ENCODE data around the gene SCAF4. TPM values are rescaled to one million over a fixed set of nuclear protein-coding genes. Genes with fewer than 3 reads are reported as not detected.

SCAF4 gene
- total RNA-seq, 2 experiments from 2014 or later: 25.9 to 87.3 TPM

GRCh38 chr21:31732597-31733550 is 956 bp upstream of the SCAF4 start:
- intact Hi-C loops (cut with micrococcal nuclease; ENCODE audit: unreplicated experiment): loop anchor here (1.0 to 10.0 kb wide), 5 partner anchors 39 to 879 kb away; partner anchors contain the start of genes CFAP298, MIS18A and SOD1
- peaks cover 57% of the 10 kb centered on the region for H3K79me2 ChIP-seq (ENCODE audit: insufficient read depth, low read depth, low read length)
- peak overlapping the region; percentile 87 for H3K4me2 ChIP-seq (ENCODE audit: low read length)
- BruUV-seq (replicated peaks): TSS peak; percentile 84
- peak overlapping the region; percentile 76; the same call in 1 of the 2 replicates for H2AFZ ChIP-seq (ENCODE audit: low read length)
- CTCF ChIA-PET (ENCODE audit: unreplicated experiment): interaction anchor here (1.0 kb wide), 1 partner anchor 39 kb away, joined by 3 read pairs; no protein-coding TSS in a partner anchor
- peaks cover 29% of the 10 kb centered on the region for H3K36me3 ChIP-seq (ENCODE audit: insufficient read depth, low read length)
- H3K9me3 ChIP-seq (ENCODE audit: low read length): no peaks in the 10 kb centered on the region
- H3K4me1 ChIP-seq (ENCODE audit: insufficient read depth, low read length, poor library complexity, severe bottlenecking): peaks cover 55% of the 10 kb centered on the region
- H3K4me3 ChIP-seq (ENCODE audit: low read depth, low read length, poor library complexity, severe bottlenecking): peak overlapping the region; percentile 85
- no peaks in the 10 kb centered on the region for H3K9me2 ChIP-seq (ENCODE audit: insufficient read depth, low read length)
- TF ChIP-seq CTCF (conservative IDR thresholded peaks at IDR 0.05; ENCODE audit: low read length) (no peak), EZH2phosphoT487 (IDR thresholded peaks at IDR 0.05; ENCODE audit: borderline replicate concordance, low read depth, low read length) (no peak)
- POLR2A ChIA-PET: interaction anchor here (0.6 to 4.6 kb wide), 4 partner anchors 10 to 1583 kb away, joined by 3 to 42 read pairs (median 4); no protein-coding TSS in a partner anchor
- peak overlapping the region; percentile 90 for H3K27ac ChIP-seq (ENCODE audit: low read depth, low read length, poor library complexity, severe bottlenecking)
- DNase-seq (ENCODE audit: low spot score): peak; percentile 60
- peaks cover 32% of the 10 kb centered on the region for H4K20me1 ChIP-seq (ENCODE audit: insufficient read depth, low read length)

- TF ChIP-seq CTCF (conservative IDR thresholded peaks at IDR 0.05; ENCODE audit: low read length) (peak; percentile 49), EZH2phosphoT487 (IDR thresholded peaks at IDR 0.05; ENCODE audit: borderline replicate concordance, low read depth, low read length) (no peak)
- Histone ChIP-seq H3K4me3 (ENCODE audit: low read depth, low read length, poor library complexity, severe bottlenecking) (peak overlapping the region; percentile 85), H3K4me2 (ENCODE audit: low read length) (peak overlapping the region; percentile 87), H3K4me1 (ENCODE audit: insufficient read depth, low read length, poor library complexity, severe bottlenecking) (peaks cover 55% of the 10 kb centered on the region), H3K9me3 (ENCODE audit: low read length) (peaks cover 5% of the 10 kb centered on the region; the same call in 1 of the 2 replicates), H3K9me2 (ENCODE audit: insufficient read depth, low read length) (no peaks in the 10 kb centered on the region), H2AFZ (ENCODE audit: low read length) (no peak overlapping the region; the same call in 1 of the 2 replicates), H3K36me3 (ENCODE audit: insufficient read depth, low read length) (peaks cover 45% of the 10 kb centered on the region), H4K20me1 (ENCODE audit: insufficient read depth, low read length) (peaks cover 37% of the 10 kb centered on the region), H3K27ac (ENCODE audit: low read depth, low read length, poor library complexity, severe bottlenecking) (peak overlapping the region; percentile 90), H3K79me2 (ENCODE audit: insufficient read depth, low read depth, low read length) (peaks cover 73% of the 10 kb centered on the region)
- ChIA-PET CTCF (ENCODE audit: unreplicated experiment) (no interaction called here), POLR2A (interaction anchor here (0.9 kb wide), 1 partner anchor 537 kb away, joined by 3 read pairs; no protein-coding TSS in a partner anchor)
- peak; percentile 71 for DNase-seq (ENCODE audit: low spot score)
- no TSS peak for BruUV-seq (replicated peaks)
- intact Hi-C loops (cut with micrococcal nuclease; ENCODE audit: unreplicated experiment): loop anchor here (5.0 to 10.0 kb wide), 3 partner anchors 176 to 881 kb away; partner anchors contain the start of genes CFAP298 and MIS18A
Observed at GRCh38 chr21:31731056-31731856, 662 bp downstream of the SCAF4 start.
